ENCODE measurements around the gene DPH2.
A peak's percentile ranks its signal among the peaks of the same experiment; 100 is the strongest.

The DPH2 gene

DNA sequence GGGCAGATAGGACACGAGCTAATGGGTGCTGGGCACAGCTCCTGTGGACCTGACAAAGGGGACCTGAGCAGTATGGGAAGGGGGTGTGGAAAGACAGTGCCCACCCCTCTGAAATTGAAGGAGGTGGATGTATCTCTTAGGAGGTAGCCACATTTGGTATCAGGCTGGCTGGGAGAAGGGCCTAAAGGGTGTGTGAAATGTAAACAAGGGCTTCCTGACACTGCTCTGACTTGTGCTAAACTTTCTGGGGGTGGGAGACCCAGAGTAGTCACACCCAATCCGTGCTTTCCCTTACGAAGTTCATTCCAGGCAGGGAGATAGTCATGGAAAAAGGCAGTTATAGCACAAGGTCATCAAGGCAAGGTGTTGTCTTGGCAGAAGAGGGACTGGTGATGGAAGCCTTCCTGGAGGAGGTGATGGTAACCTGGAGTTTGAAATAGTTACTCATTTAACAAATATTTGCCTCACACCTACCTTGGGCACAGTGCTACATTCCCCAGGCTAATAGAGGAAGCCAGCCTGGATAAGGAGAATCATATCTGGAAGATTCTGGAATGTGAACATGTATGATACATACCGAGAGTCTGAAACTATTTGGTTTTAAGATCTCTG, 16.3 kb downstream of the DPH2 start:
- no peak for DNase-seq

DNA sequence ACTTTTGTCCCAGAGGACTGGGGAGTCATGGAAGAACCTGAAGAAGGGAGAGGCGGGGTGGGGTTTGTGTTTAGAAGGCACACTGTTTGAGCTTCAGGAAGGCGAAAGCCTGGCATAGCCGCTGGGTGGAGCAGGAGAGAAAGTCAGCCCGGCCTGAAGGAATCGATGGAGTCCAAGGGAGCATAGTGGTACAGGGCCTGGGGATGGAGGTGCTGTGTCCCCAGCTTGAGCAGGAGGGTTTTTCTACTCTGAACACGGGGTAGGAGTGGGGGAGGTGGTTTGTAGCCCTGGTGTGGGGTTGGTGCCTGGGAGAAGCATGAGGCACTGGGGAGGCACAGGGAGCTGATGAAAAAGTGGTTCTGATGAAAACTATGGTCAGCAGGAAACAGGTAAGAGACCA, 16.9 kb downstream of the DPH2 start:
- no peak for DNase-seq

DNA sequence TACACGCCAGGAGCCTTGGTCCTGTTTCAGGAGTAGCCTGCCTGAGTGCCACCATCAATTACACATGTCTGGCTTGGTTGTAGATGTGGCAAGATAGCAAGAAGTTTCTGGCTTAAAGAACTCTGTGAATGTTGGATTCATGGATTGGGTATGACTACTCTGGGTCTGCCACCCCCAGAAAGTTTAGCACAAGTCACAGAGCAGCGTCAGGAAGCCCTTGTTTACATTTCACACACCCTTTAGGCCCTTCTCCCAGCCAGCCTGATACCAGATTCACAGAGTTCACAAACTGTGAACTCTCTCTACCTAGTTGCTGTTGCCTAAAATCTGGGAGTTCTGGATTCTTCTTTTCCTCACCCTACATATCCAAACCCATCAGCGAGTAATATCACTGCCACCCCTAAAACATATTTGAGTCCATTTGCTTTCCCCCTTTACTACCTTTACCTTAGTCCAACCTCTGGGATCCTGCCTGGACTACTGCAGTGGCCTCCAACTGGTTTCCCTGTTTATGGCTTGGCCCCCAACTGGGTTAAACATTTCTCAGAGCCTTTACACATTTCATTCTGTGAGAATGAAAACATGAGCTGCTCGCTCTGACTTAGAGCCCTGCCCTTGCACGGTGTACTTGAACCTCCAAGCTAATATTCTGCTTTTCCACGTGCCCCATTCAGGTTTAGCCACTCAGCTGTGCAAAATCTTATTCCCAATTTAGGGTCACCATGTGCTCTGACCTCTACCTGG, 17.5 kb downstream of the DPH2 start:
- no peak for DNase-seq

DNA sequence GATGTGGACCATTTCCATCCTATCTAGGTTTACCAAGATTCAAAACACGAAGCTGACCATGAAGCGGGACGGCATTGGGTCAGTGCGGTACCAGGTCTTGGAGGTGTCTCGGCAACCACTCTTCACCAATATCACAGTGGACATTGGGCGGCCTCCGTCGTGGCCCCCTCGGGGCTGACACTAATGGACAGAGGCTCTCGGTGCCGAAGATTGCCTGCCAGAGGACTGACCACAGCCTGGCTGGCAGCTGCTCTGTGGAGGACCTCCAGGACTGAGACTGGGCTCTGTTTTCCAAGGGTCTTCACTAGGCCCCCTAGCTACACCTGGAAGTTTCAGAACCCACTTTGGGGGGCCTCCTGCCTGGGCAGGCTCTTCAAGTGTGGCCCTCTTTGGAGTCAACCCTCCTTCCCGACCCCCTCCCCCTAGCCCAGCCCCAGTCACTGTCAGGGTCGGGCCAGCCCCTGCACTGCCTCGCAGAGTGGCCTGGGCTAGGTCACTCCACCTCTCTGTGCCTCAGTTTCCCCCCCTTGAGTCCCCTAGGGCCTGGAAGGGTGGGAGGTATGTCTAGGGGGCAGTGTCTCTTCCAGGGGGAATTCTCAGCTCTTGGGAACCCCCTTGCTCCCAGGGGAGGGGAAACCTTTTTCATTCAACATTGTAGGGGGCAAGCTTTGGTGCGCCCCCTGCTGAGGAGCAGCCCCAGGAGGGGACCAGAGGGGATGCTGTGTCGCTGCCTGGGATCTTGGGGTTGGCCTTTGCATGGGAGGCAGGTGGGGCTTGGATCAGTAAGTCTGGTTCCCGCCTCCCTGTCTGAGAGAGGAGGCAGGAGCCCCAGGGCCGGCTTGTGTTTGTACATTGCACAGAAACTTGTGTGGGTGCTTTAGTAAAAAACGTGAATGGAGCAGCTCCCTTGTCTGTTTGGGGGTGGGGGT, 20.7 kb downstream of the DPH2 start:
- peak in 1 of 2 experiments; percentile 40 for DNase-seq

DNA sequence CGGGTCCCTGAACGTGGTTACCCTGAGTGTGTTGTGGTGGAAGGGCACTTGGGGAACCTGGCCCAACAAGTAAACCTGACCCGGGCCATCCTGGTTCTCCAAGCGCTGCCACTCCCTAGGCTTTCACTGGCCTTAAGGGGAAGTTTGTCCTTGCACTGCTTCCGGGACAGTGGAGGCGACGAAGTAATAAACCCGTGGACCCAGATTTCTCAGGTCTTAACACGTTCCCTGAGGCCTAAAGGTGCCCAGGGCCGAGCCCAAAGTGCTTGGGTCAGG, 21.3 kb downstream of the DPH2 start:
- DNase-seq = peak in 1 of 2 experiments; percentile 40

DNA sequence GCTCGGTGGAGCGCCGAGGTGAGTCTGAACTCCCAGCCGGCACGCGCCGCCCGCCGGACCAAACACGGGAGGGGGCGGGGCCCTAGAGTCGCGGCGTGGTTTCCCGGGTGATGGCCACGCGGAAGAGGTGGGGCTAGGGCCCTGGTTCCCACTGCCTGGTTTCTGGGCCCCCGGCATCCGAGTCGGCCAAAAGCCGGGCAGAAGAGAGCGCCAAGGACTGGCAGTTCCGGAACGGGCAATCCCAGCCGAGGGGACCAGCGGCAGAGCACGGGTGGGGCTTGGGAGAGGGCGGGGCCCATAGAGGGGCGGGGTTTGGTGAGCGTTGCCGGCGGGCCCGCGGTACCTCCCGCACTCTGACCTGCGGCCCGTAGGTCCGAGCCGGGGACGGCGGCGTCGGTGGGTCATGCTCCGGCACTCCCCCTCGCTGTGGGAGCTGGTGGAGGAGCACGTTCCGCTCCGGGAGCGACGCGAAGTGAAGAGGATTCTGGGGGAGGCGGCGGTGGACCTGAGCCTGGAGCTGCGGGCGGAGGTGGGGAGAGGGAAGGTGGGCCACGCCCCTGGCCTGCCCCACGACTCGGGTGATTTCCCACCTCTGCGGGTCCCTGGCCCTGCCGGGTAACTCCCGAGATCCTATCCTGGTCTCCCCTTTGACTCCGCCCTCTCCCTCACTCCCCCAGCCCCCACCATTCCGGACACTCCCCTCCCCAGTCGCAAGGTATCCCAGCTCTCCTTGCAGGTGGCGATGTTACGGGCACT, 21.8 kb downstream of the DPH2 start, which contains the start of gene CCDC24:
Gene CCDC24 (plus strand): TSS at position 124 of the 756 bp plus-strand sequence. CDS start 280 bp downstream, at position 404.
- peak; percentile 66 to 74 for DNase-seq

DNA sequence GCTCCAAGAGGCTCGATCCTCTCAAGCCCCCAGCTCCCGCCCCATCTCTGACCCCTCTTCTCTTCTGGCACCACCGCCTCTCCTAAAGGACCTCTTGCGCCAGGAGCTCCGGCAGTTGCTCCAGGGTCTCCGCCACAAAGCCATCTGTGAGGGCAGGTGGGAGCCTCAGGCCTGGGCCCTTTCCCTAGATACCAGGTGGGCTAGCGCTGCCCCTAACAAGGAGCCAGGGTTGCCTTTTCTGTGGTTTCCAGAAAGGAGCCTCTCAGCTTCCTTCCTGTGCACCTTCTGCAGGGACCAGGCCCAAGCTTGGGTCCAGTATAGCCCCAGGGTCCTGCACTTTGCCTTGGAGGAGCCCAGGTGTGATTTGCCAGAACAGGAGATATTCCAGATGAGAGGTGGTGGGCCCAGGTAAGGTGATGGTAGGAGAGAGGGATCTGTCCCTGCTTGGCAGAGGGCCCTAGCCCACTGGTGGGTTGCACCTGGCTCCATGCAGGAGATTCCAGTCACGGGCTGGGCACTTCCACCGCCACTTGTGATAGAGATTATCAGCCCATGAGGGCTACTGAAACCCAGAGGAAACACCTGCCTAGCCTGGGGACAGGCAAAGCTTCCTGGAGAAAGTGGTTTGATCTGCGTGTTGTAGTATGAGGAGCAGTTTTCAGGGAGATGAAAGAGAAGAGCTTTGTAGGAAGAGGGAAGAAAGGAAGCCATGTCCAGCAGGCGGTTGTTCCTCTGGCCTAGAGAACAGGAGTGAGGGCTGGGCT, 22.6 kb downstream of the DPH2 start:
- DNase-seq = no peak

DNA sequence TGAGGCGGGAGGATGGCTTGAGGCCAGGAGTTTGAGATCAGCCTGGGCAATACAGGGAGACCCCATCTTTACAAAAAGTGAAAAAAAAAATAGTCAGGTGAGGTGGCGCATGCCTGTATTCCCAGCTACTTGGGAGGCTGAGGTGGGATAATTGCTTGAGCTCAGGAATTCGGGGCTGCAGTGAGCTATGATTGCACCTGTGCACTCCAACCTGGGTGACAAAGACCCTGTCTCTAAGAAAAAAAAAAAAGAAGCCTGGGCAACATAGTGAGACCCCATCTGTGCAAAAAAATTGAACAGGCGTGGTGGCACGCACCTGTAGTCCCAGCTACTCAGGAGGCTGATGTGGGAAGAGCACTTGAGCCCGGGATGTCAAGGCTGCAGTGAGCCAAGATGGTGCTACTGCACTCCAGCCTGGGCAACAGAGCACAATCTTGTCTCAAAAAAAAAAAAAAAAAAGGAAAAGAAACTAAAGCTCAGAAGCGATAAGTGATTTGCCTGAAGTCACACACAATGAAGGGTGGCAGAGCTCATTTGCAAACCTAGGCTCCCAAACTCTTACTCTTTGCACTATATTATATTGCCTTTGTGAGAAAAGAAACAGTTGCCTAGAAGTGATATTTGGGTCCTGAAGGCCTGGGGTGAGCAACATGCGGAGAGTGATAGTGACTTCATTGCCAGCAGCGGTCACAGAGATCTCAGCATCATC, 23.6 kb downstream of the DPH2 start:
- no peak for DNase-seq

DNA sequence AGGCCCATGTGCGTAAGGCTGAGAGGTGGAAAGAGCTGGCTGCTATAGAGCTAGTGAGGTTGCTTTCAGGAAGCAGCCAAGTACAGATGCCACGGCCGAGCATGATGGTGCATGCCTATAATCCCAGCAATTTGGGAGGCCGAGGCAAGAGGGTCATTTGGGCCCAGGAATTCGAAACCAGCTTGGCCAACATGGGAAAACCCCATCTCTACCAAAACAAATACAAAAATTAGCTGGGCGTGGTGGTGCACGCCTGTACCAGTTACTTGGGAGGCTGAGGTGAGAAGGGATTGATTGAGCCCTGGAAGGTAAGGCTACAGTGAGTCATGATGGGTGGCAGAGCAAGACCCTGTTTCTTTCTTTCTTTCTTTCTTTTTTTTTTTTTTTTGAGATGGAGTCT, 24.3 kb downstream of the DPH2 start:
- DNase-seq = no peak

DNA sequence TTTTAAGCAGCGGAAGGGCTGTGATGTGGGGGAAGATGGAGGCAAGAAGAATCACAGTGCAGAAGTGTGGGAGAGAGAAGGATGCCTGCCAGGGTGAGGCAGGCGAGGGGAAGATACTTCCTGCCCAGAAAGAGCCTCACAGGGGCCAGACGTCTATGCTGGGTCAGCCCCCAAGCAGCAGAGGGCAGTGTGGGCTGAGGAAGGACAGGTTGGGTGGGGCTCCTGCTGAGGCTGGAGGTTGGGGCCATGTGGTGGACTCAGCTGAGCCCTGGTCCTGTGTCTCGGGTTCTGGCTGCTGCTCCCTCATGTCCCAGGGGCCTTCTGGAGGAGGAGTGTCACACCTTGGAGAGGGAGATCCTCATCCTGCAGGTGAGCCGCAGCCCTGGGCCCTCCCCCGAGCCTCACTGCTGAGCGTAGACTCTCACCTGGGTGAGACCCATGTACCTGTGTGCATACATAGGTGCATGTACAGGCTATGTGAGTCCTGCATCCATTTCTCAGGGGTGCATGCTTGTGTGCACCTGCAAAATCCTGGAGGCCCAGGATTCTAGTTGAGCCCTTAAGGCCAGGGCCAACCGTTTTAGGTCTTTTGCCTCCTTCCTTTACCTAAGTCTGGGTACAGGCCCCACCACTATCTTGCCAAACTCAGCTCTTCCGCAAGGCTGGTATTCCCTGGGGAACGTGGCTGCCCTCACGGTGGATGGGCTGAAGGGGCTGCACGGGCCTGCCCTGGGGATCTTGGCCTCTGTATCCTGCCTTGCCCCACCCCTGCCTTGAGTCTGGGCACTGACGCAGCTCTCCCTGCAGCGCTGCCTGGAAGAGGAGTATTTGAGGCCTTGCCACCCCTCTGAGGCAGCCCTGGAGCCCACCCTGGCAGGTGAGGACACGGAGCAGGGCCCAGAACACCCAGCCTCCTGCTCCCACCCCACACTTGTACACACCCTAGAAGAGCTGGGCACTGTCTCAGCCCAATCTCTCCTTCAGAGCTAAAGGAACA, 25.3 kb downstream of the DPH2 start:
- DNase-seq = peak; percentile 17 to 25

DNA sequence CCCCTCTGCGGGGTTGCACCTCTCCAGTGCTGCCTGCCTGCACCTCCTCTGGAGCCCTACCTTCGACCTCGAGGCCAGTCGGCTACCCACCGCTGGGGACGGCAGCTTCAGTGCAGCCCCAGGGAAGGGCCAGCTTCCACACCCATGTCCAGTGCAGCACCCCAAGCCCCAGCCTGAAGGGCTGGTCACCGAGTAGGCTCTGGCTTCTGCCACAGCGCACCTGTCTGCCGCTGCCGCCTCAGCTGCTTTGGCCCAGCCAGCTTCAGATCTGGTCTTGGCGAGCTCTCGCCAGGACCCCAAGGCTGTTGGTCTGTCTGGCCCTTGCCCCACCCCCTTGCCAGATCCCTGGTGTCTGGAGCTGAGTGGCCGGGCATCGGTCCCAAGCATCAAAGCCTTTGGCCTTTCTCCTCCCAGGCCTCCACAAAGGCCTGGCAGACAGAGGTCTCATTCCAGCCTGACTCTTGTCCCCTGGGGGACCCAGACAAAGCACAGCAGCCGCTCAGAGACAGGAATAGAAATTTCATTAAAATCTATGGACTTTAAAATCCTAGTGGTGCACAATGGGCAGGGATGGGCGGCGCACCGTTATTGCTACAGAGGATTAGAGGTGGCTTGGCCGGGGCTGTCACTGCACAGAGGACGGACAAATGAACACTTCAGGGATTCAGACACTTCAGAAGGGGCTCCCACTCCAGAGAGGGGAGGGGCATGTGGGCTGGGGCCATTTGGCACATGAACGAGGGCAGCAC, 26.3 kb downstream of the DPH2 start:
- DNase-seq = no peak

DNA sequence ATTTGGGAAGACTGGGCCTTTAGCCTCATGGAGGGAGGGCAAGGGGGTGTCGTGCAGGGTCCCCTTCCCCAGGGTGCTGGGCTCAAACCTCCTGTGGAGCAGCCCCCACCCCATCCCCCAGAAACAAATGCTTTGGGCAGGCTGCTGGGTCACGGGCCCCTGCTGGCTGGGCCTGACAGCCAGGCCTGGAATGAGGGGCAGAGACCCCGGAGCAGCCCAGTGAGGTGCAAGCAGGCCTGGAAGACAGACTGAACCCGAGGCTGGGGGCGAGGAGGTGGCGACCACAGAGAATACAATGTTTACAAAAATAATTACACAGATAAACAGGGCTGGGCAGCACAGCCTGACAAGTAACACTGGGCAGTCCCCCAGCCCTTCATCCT, 26.9 kb downstream of the DPH2 start:
- no peak for DNase-seq

DNA sequence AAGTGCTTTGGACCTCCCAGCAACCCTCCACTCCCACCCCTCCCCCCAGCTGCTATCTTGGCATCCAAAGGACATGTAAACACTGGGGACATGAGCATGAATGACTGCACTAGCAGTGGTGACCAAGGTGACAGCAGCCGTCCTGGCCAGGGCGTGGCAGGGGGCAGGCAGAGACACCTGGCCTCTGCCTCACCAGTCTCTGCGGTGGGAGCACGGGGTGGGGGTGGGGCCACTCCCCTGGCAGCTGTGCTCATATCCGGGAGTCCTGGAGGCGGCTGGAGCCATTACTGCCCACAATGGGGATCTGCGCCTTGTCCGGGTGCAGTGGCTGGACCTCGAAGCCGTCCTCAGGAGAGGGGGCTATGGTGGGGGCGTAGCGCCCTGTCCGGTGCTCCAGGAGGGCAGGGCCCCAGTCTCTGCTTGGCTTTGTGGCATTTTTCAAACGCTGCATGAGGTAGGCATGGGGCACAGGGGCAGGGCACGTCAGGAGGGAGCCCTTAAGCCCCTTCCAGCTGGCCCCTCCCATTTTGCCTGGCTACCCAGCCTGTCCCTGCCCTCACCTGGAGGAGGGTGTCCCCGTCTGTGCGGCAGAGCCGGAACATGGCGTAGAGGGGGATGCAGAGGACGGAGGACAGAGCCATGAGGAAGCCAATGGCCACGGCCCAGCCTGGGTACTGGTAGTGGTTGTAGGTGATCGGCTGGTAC, 27.6 kb downstream of the DPH2 start:
- no peak for DNase-seq

DNA sequence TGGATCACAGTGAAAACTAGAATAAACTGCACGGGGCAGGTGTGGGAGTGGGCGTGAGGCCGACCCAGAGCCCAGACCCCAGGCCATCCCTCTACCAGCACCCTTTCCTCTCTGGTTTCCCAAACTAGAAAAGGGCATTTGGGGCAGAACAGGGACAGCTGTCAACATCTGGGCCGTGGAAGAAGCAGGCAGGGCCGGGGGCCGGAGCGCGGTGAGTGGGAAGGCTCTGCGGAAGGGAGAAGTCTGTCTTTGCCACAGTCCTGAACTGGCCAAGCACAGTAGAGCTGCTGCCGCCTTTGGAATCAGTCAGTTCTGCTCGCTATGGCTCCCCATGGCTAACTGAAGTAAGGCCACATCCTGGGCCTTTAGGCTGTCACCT, 28.2 kb downstream of the DPH2 start:
- DNase-seq = no peak

DNA sequence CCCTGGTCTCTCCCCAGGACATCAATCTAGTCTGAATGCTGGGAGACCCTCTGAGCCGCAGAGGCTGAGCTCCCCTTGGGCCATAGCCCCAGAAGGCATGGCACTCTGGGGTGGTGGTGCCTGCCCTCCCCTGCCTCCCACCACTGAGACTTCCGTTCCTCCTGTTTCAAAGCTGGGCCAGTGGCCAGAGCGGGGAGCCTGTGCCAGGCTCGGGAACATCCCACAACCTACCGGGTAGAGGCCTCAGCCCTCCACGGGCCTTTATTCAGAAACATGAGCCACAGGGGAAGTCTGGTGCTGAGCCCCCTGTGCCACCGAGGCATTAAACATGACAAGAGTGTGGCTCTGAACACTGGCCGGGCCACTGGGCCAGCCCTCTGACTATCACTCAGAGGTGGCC, 29.6 kb downstream of the DPH2 start:
- no peak for DNase-seq

DNA sequence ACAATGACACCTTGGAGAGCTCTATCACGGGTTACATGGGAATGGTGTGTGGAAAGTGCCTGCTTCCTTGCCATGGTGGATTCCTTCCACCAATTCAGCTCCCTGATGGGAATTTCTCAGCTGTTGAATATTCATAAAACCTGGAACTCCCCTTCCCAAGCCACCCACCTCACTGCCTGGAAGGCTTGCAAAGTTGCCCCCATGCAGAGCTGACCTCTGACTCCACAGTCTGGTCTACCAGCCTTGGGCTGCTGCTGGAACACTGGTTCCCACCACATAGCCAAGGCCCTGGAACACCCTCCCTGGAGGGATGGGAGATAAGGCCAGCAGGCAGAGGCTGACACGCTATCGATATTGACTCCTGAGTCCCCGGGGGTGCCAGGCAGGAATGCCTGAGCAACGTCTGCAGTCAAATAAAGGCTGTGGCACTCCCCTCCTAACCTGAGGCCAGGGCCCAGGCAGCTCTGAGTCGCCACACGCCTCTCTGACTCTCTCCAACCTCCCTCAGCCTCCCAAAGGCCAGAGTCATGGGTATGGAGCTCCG, 30.4 kb downstream of the DPH2 start:
- no peak for DNase-seq

DNA sequence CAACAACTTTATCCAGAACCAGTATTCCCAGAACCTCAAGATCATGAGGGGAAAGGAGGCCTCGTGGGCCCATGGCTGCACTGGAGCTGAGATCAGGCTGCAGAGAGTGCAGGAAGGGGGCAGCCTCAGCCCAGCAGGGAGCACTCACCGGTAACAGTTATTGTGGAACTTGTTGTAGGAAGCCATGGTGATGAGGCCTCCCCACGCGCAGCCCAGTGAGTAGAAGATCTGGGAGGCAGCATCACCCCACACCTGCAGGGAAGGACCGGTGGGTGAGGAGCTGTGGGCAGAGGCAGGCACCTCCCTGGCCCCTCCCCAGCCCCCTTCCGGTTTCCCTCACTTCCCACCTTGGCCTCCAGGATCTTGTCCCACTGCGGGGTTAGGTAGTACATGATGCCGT, 32.4 kb downstream of the DPH2 start:
- DNase-seq = no peak

DNA sequence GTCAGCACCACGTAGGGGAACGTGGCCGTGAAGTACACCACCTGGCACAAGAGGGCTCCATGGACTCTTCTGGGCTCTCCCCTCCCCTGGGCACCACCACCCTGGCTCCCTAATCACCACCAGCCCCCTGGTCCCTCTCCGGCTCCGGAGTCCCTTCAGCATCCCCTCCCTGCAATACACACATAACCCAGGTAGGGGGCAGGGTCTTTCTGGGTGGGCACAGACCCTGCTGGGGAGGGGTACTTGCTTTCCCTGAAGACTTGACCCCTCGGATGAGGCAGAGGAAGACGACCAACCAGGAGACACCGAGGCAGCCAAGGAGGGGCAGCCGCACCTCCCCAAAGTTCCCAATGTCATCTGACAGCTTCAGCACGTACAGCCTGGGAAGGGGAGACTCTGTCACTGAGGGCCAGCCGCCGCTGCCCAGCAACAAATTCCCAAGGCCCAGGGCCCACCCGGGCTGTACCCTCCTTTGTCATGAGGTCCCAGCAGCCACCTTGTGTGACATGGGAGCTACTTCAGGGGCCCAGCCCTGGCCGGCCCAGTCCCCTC, 32.9 kb downstream of the DPH2 start:
- DNase-seq = no peak

Data from AML-193 (cell line).